Osteocyte (in vitro differentiated cells): ENCODE results near the gene DCTN4. TPM values are rescaled to one million over a fixed set of nuclear protein-coding genes. Genes with fewer than 3 reads are reported as not detected.

ENCODE experiments used
- DNase-seq: peaks from one replicate; pipeline ENCODE4 v3.0.0; 2021; ENCODE audit warnings: mixed read lengths; ENCODE audit not compliant: unreplicated experiment; ENCODE audit errors: extremely low spot score
- H3K27ac Mint-ChIP-seq: one replicate; pipeline ENCODE4 v1.8.0; 2021; ENCODE audit warnings: mild to moderate bottlenecking, mixed read lengths; ENCODE audit not compliant: unreplicated experiment
- H3K27me3 Mint-ChIP-seq: one replicate; pipeline ENCODE4 v1.8.0; 2021; ENCODE audit warnings: mixed read lengths; ENCODE audit not compliant: unreplicated experiment
- H3K36me3 Mint-ChIP-seq: one replicate; pipeline ENCODE4 v1.8.0; 2021; ENCODE audit warnings: mixed read lengths; ENCODE audit not compliant: unreplicated experiment
- H3K4me1 Mint-ChIP-seq: one replicate; pipeline ENCODE4 v1.8.0; 2021; ENCODE audit warnings: mixed read lengths; ENCODE audit not compliant: unreplicated experiment
- H3K4me3 Mint-ChIP-seq: one replicate; pipeline ENCODE4 v1.8.0; 2021; ENCODE audit warnings: mild to moderate bottlenecking, moderate library complexity, mixed read lengths; ENCODE audit not compliant: unreplicated experiment
- H3K9me3 Mint-ChIP-seq: one replicate; pipeline ENCODE4 v1.8.0; 2021; ENCODE audit warnings: mixed read lengths; ENCODE audit not compliant: unreplicated experiment
- CTCF ChIP-seq: fragments of 200-600 bp; sonication (generic); IDR thresholded peaks from 2 replicates; pipeline ENCODE4 v1.5.0; 2021; ENCODE audit warnings: antibody characterized with exemption, mild to moderate bottlenecking, moderate library complexity
- total RNA-seq: library from RNA; stranded (reverse); gene quantifications from 2 replicates; pipeline ENCODE4 v1.2.1, GENCODE V29; 2021

Gene DCTN4
- total RNA-seq, 1 donor from 2014 or later: 62.0 TPM

GRCh38 chr5:150694612-150695011 is 64.2 kb downstream of the DCTN4 start:
- H3K27ac Mint-ChIP-seq: no peak overlapping the region
- no peaks in the 10 kb centered on the region for H3K9me3 Mint-ChIP-seq
- no peaks in the 10 kb centered on the region for H3K27me3 Mint-ChIP-seq
- DNase-seq: no peak
- peaks cover 4% of the 10 kb centered on the region for H3K4me1 Mint-ChIP-seq
- H3K4me3 Mint-ChIP-seq: no peak overlapping the region
- H3K36me3 Mint-ChIP-seq: peaks cover 66% of the 10 kb centered on the region
- TF ChIP-seq CTCF: no peak

DNA sequence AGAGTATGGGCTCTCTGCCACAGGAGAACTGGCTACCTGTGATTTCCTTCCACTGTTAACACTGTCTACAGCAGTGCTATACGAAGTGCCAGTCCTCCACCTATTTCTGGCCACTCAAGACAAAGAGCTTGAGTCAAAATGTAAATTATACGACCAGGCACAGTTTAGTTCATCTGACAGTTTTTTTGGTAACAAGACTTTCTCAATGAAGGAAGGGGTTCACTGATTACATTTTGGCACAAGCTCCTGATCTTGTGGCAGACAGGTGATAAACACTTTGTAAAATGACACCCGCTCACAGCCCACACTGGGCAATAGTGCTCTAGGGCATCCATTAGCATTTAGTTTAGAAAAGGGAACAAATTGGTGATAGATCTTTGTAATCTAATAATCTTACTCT is 66.5 kb downstream of the DCTN4 start:
- Mint-ChIP-seq H3K27me3 (no peaks in the 10 kb centered on the region), H3K36me3 (peaks cover 64% of the 10 kb centered on the region), H3K27ac (no peak overlapping the region), H3K4me3 (no peak overlapping the region), H3K9me3 (no peaks in the 10 kb centered on the region), H3K4me1 (no peaks in the 10 kb centered on the region)
- no peak for TF ChIP-seq CTCF
- DNase-seq: no peak

DNA sequence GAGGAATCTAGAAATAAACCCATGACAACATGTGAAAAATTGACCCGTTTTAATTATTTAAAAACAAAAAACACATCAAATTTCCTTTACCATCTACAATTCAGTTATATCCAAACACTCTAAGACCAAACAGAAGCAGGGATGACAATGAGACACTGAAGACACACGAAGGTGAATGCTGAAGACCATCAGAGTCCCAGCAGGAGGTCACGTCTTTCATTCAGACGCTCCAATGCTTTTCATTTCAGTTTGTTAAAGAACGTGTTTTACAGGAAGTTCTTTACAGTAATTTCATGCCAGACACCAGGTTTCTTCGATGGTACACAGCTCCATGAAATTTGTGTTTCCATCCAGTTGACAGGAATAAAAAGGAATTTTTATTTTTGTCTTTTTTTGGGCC is 68.1 kb downstream of the DCTN4 start:
- no peak for TF ChIP-seq CTCF
- no peak for DNase-seq
- no peak overlapping the region for H3K27ac Mint-ChIP-seq
- no peaks in the 10 kb centered on the region for H3K4me1 Mint-ChIP-seq
- no peaks in the 10 kb centered on the region for H3K9me3 Mint-ChIP-seq
- no peak overlapping the region for H3K4me3 Mint-ChIP-seq
- no peaks in the 10 kb centered on the region for H3K27me3 Mint-ChIP-seq
- H3K36me3 Mint-ChIP-seq: peaks cover 59% of the 10 kb centered on the region

- H3K27me3 Mint-ChIP-seq: no peaks in the 10 kb centered on the region
- H3K4me1 Mint-ChIP-seq: no peaks in the 10 kb centered on the region
- no peak for TF ChIP-seq CTCF
- H3K4me3 Mint-ChIP-seq: no peak overlapping the region
- peaks cover 45% of the 10 kb centered on the region for H3K36me3 Mint-ChIP-seq
- DNase-seq: no peak
- no peaks in the 10 kb centered on the region for H3K9me3 Mint-ChIP-seq
- no peak overlapping the region for H3K27ac Mint-ChIP-seq
These were observed 69.7 kb downstream of the DCTN4 start for GRCh38 chr5:150689120-150689519.

DNA sequence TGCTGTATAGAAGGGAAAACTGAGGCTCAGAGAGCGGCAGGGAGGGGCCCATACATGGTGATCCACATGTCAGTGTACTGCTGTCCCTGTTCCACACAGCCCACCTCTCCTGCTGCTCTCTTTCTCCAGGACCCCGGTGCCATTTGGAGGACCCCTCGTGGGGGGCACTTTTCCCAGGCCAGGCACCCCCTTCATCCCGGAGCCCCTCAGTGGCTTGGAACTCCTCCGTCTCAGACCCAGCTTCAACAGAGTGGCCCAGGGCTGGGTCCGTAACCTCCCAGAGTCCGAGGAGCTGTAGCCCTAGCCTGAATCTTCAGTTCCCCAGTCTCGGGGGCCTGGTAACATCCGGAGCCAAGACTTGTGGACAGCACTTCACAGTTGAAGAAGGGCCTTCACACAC is 82.2 kb downstream of the DCTN4 start:
- peaks cover 25% of the 10 kb centered on the region for H3K4me1 Mint-ChIP-seq
- H3K27ac Mint-ChIP-seq: no peak overlapping the region
- TF ChIP-seq CTCF: no peak
- H3K9me3 Mint-ChIP-seq: no peaks in the 10 kb centered on the region
- DNase-seq: peak; percentile 76
- H3K36me3 Mint-ChIP-seq: no peaks in the 10 kb centered on the region
- no peak overlapping the region for H3K4me3 Mint-ChIP-seq
- no peaks in the 10 kb centered on the region for H3K27me3 Mint-ChIP-seq
